HG02642 (cell line): ENCODE results near the gene IZUMO1R.
A peak's percentile ranks its signal among the peaks of the same experiment; 100 is the strongest.
"Not testable (repeated sequence)": the region's sequence is repeated elsewhere in the genome, so short reads cannot be mapped to it uniquely, and the experiment has no call there.

Source experiments
- ATAC-seq: cut with Tn5 transposase; IDR thresholded peaks from one replicate; pipeline ENCODE4 v1.9.1; 2021; ENCODE audit warnings: mild to moderate bottlenecking; ENCODE audit not compliant: unreplicated experiment, poor library complexity

The IZUMO1R gene

GRCh38 chr11:94322501-94322900 lies 18.1 kb downstream of the IZUMO1R start:
- ATAC-seq = no peak

DNA sequence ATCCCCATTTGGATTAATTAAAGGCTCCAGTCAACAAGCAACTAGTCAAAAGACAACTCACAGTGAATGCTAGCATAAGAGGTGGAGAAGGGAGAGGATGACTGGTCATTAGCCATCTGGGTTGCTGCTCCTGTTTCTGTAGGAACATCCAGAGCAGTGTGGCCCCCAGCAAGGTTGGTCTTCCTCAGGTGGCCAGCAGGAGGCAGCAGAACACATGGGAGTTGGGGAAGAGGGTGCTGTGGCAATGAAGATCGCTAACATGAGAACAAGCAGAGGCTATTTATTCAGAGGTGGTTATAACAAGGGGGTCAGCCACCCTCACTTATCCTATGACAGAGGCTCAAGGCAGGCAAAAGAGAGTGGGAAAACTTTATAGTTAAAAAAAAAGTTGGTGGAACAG lies 21.3 kb downstream of the IZUMO1R start:
- peak; percentile 87 for ATAC-seq

DNA sequence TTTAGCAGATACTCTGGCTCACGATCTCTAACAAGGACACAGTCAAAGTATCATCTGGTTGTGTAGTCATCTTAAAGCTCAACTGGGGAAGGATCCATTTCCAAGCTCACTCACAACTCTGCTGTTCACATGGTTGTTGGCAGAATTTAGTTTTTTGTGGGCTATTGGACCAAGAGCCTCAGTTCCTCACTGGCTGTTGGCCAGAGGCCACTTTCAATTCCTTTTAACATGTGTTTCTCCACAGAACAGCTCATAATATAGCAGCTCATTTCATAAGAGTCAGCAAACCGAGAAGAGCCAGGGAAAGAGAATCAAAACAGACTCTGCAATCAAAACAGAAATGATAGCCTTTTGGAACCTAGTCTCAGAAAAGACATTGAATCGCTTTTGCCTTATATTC lies 22.6 kb downstream of the IZUMO1R start:
- no peak for ATAC-seq

GRCh38 chr11:94328587-94329080 lies 24.3 kb downstream of the IZUMO1R start:
- ATAC-seq = no peak

- no peak for ATAC-seq
These were observed 25.1 kb downstream of the IZUMO1R start for GRCh38 chr11:94329501-94329900.

DNA sequence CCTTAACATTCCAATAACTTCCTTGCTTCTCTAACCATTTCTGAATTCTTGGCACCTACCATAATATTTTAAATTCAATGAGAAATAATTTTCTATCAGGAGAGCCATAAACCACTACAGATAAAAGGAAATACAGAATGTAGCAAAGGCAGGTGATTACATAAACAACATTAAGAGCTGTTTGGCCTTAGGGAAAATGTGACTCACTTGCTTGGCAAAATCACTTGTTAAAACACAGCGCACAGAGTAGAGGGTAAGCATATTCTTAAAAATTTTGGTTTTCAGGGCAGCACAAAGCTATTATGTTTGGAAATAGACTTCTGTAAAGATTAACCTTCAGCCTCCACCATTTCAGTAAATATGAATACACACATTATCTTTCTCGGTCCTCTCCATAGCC lies 26.4 kb downstream of the IZUMO1R start:
- no peak for ATAC-seq

GRCh38 chr11:94332814-94333213 lies 28.4 kb downstream of the IZUMO1R start:
- ATAC-seq = no peak

DNA sequence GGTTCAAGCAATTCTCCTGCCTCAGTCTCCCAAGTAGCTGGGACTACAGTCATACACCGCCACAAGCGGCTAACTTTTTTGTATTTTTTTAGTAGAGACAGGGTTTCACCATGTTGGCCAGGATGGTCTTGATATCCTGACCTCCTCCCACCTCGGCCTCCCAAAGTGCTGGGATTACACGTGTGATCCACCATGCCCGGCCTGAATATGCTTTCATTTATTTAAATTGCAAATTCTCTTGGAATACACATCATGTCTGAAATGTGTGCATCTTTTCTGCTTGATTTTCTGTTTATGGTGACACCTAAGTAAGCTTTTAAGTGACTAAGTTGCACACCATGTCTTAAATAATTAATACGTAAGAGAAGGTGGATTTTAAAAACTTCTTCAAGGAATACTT lies 31.7 kb downstream of the IZUMO1R start:
- ATAC-seq = no peak

- ATAC-seq = no peak
These were observed 34.3 kb downstream of the IZUMO1R start for GRCh38 chr11:94338651-94339050.

- ATAC-seq = no peak
These were observed 37.9 kb downstream of the IZUMO1R start for GRCh38 chr11:94342250-94342649.

GRCh38 chr11:94343495-94343894 lies 39.1 kb downstream of the IZUMO1R start:
- no peak for ATAC-seq

DNA sequence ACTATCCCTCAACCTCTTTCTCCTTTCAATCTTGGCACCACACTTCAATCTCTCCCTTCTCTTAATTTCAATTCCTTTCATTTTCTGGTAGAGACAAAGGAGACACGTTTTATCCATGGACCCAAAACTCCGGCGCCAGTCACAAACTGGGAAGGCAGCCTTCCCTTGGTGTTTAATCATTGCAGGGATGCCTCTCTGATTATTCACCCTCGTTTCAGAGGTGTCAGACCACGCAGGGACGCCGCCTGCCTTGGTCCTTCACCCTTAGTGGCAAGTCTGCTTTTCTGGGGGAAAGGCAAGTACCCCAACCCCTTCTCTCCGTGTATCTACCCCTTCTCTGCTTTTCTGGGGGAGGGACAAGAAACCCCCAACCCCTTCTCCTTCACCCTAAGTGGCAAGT lies 41.9 kb downstream of the IZUMO1R start:
- ATAC-seq = not testable (repeated sequence)

DNA sequence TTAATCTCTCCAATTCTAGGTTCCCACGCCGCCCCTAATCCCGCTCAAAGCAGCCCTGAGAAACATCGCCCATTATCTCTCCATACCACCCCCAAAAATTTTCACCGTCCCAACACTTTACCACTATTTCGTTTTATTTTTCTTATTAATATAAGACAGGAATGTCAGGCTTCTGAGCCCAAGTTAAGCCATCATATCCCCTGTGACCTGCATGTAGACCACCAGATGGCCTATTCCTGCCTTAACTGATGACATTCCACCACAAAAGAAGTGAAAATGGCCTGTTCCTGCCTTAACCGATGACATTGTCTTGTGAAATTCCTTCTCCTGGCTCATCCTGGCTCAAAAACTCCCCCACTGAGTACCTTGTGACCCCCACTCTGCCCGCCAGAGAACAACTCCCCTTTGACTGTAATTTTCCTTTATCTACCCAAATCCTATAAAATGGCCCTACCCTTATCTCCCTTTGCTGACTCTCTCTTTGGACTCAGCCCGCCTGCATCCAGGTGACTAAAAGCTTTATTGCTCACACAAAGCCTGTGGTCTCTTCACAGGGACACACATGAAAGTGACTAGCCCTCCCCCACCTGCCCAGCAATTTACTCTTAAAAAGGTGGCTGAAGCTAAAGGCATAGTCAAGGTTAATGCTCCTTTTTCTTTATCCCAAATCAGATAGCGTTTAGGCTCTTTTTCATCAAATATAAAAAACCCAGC lies 46.6 kb downstream of the IZUMO1R start:
- ATAC-seq = not testable (repeated sequence)
